IgD-negative memory B cell (primary cell): ENCODE data around the gene PROZ. TPM values are rescaled to one million over a fixed set of nuclear protein-coding genes. Genes with fewer than 3 reads are reported as not detected.
A peak's percentile ranks its signal among the peaks of the same experiment; 100 is the strongest.

Experiments
- H3K27ac Mint-ChIP-seq, 3 donors: one replicate each; pipeline ENCODE4 v1.8.0; 2020 to 2022; ENCODE audit warnings: mild to moderate bottlenecking in 3 of 3, mixed read lengths in 3 of 3, moderate library complexity in 1 of 3
- H3K27me3 Mint-ChIP-seq: one replicate; pipeline ENCODE4 v1.8.0; 2021; ENCODE audit warnings: mixed read lengths
- H3K36me3 Mint-ChIP-seq: one replicate; pipeline ENCODE4 v1.8.0; 2020; ENCODE audit warnings: mild to moderate bottlenecking, mixed read lengths
- H3K4me1 Mint-ChIP-seq, 3 donors: one replicate each; pipeline ENCODE4 v1.8.0; 2020 to 2022; ENCODE audit warnings: mixed read lengths in 3 of 3, mild to moderate bottlenecking in 1 of 3
- H3K4me3 Mint-ChIP-seq, 4 donors: one replicate each; pipeline ENCODE4 v1.8.0; 2020 to 2022; ENCODE audit warnings: mild to moderate bottlenecking in 4 of 4, mixed read lengths in 4 of 4, moderate library complexity in 3 of 4
- H3K9me3 Mint-ChIP-seq, 3 donors: one replicate each; pipeline ENCODE4 v1.8.0; 2020 to 2021; ENCODE audit warnings: mixed read lengths in 3 of 3, mild to moderate bottlenecking in 1 of 3
- polyA plus RNA-seq: library from polyadenylated mRNA; unstranded; fragments of 300-500 nt; fragmentation: Illumina TruSeq; gene quantifications from one replicate; pipeline ENCODE4 v1.2.3, GENCODE V29; 2021

Gene PROZ
- polyA plus RNA-seq, 1 donor from 2014 or later = not detected

DNA sequence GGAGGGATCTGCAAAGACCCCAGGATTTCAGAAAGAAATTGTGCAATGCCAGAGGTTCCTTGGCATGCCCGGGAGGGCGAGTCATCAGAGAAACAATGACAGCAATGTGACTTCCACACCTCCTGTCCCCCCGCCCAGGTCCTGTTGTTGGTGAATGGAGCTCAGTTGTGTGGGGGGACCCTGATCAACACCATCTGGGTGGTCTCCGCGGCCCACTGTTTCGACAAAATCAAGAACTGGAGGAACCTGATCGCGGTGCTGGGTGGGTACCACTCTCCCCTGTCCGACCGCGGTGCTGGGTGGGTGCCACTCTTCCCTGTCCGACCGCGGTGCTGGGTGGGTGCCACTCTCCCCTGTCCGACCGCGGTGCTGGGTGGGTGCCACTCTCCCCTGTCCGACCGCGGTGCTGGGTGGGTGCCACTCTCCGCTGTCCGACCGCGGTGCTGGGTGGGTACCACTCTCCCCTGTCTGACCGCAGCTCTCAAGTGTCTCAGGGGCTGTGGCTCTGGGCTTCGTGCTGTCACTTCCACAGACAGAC, 41.0 kb upstream of the PROZ start:
- Mint-ChIP-seq H3K27me3 (no peaks in the 10 kb centered on the region), H3K27ac (peak overlapping the region in 1 of 3 donors; percentile 7), H3K4me3 (no peak overlapping the region), H3K9me3 (no peaks in the 10 kb centered on the region), H3K36me3 (no peaks in the 10 kb centered on the region), H3K4me1 (no peaks in the 10 kb centered on the region)

DNA sequence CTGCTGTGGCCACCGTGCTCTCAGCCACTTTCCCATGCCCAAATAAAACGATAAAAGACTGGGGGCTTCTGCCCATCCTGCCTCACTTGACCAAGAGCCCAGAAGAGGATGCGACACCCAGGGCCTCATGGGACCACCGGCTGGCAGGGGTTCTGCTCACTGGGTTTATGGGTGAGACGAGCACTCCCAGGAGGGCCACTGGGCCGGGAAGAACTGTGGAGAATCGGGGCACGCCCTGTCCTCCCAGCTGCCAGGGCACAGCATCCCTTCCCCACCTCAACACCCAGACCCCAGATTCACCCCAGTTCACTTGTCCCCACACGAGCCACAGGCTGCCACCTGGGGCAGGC, 40.6 kb upstream of the PROZ start:
- H3K36me3 Mint-ChIP-seq = no peaks in the 10 kb centered on the region
- no peaks in the 10 kb centered on the region for H3K27me3 Mint-ChIP-seq
- no peak overlapping the region for H3K4me3 Mint-ChIP-seq
- no peaks in the 10 kb centered on the region for H3K9me3 Mint-ChIP-seq
- peak overlapping the region in 1 of 3 donors; percentile 7 for H3K27ac Mint-ChIP-seq
- H3K4me1 Mint-ChIP-seq = no peaks in the 10 kb centered on the region

DNA sequence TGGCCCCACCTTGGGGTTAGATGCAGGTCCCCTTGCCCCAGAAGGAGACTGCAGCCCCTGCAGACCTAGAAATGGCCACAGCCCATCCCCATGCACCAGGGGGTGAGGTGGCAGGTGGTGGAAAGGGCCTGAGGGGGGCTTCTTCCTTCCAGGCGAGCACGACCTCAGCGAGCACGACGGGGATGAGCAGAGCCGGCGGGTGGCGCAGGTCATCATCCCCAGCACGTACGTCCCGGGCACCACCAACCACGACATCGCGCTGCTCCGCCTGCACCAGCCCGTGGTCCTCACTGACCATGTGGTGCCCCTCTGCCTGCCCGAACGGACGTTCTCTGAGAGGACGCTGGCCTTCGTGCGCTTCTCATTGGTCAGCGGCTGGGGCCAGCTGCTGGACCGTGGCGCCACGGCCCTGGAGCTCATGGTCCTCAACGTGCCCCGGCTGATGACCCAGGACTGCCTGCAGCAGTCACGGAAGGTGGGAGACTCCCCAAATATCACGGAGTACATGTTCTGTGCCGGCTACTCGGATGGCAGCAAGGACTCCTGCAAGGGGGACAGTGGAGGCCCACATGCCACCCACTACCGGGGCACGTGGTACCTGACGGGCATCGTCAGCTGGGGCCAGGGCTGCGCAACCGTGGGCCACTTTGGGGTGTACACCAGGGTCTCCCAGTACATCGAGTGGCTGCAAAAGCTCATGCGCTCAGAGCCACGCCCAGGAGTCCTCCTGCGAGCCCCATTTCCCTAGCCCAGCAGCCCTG, 40.0 kb upstream of the PROZ start:
- no peak overlapping the region for H3K27ac Mint-ChIP-seq
- no peaks in the 10 kb centered on the region for H3K9me3 Mint-ChIP-seq
- H3K4me3 Mint-ChIP-seq = no peak overlapping the region
- H3K4me1 Mint-ChIP-seq = no peaks in the 10 kb centered on the region
- H3K36me3 Mint-ChIP-seq = no peaks in the 10 kb centered on the region
- no peaks in the 10 kb centered on the region for H3K27me3 Mint-ChIP-seq

DNA sequence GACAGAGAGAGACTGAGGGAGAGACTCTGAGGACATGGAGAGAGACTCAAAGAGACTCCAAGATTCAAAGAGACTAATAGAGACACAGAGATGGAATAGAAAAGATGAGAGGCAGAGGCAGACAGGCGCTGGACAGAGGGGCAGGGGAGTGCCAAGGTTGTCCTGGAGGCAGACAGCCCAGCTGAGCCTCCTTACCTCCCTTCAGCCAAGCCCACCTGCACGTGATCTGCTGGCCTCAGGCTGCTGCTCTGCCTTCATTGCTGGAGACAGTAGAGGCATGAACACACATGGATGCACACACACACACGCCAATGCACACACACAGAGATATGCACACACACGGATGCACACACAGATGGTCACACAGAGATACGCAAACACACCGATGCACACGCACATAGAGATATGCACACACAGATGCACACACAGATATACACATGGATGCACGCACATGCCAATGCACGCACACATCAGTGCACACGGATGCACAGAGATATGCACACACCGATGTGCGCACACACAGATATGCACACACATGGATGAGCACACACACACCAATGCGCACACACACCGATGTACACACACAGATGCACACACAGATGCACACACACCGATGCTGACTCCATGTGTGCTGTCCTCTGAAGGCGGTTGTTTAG, 39.2 kb upstream of the PROZ start:
- Mint-ChIP-seq H3K9me3 (no peaks in the 10 kb centered on the region), H3K27ac (peak overlapping the region in 1 of 3 donors; percentile 77), H3K4me3 (no peak overlapping the region), H3K4me1 (no peaks in the 10 kb centered on the region), H3K27me3 (peaks cover 1% of the 10 kb centered on the region), H3K36me3 (no peaks in the 10 kb centered on the region)

DNA sequence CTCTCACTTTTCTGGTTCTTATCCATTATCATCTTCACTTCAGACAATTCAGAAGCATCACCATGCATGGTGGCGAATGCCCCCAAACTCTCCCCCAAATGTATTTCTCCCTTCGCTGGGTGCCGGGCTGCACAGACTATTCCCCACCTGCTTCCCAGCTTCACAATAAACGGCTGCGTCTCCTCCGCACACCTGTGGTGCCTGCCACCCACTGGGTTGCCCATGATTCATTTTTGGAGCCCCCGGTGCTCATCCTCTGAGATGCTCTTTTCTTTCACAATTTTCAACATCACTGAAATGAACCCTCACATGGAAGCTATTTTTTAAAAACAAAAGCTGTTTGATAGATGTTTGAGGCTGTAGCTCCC, 38.6 kb upstream of the PROZ start:
- Mint-ChIP-seq H3K4me3 (no peak overlapping the region), H3K27me3 (peaks cover 1% of the 10 kb centered on the region), H3K36me3 (no peaks in the 10 kb centered on the region), H3K9me3 (no peaks in the 10 kb centered on the region), H3K27ac (peak overlapping the region in 1 of 3 donors; percentile 77), H3K4me1 (no peaks in the 10 kb centered on the region)

DNA sequence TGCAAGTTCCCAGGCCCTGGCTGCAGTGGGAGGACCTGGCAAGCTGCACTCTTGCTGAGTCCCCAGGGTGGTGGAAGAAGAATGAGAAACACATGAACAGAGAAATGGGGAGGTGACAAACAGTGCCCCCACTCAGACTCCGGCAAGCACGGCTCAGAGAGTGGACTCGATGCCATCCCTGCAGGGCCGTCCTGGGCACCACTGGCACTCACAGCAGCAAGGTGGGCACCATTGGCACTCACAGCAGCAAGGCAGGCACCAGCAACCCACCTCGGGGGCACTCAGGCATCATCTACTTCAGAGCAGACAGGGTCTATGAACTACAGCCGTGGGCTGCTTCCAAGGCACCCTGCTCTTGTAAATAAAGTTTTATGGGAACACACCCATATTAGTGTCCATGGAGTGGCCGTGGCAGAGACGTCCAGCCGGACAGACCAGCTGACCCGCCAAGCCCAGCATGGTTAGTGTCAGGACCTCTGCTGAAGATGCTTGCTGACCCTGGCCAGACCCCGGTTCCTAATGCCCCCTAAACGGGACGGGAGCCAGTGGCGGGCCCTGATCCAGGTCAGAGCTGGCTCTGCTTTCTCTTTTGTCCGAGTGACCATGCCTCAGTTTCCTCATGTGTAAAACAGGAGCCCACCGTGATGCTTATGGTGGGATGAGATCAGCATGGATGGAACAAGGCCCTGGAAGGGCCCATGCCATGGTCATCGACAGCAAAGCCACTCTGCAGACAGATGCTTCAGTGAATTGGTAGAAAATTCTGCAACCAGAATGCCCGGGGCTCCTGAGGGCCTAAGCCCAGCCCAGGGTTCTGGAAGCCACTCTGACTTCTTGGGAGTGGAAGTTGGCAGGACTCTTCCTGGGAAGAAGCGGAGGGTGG, 37.9 kb upstream of the PROZ start:
- H3K27ac Mint-ChIP-seq = no peak overlapping the region
- H3K9me3 Mint-ChIP-seq = no peaks in the 10 kb centered on the region
- H3K27me3 Mint-ChIP-seq = peaks cover 1% of the 10 kb centered on the region
- H3K36me3 Mint-ChIP-seq = no peaks in the 10 kb centered on the region
- H3K4me3 Mint-ChIP-seq = no peak overlapping the region
- H3K4me1 Mint-ChIP-seq = no peaks in the 10 kb centered on the region

DNA sequence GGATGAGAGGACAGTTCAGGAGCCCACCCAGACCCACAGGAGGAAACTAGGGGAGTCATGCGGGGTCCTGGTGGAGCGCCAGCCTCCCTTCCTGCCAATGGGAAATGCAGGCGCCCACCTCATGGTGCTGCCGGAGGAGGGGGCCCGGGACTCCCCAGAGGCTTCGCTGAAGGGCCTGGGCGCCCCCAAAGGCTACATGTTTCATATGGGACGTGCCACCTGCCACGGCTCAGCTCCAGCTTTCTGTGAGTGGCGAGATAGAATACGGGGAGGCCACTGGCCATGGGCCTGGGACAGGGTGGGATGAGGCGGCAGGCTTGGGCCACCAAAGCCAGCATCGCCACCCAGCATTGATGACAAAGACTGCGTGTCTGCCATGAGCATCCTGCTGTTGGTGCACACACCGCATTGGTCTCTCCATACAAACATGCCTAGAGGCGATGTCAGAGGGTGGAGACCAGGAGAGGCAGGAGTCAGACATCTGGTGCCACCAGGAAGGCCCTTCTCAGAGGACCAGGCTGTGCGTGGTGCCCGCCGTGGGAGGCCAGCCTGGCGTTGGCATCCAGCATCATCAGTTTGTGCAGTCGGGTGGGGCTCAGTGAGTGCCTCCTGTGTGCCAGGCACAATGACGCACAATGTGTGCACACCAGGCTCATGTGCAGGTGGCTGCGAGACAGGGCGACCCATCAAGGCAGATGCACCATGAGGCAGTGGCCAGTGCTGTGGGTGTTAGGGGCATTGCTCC, 37.1 kb upstream of the PROZ start:
- no peaks in the 10 kb centered on the region for H3K9me3 Mint-ChIP-seq
- H3K27ac Mint-ChIP-seq = no peak overlapping the region
- no peaks in the 10 kb centered on the region for H3K4me1 Mint-ChIP-seq
- no peak overlapping the region for H3K4me3 Mint-ChIP-seq
- no peaks in the 10 kb centered on the region for H3K36me3 Mint-ChIP-seq
- peaks cover 5% of the 10 kb centered on the region for H3K27me3 Mint-ChIP-seq

DNA sequence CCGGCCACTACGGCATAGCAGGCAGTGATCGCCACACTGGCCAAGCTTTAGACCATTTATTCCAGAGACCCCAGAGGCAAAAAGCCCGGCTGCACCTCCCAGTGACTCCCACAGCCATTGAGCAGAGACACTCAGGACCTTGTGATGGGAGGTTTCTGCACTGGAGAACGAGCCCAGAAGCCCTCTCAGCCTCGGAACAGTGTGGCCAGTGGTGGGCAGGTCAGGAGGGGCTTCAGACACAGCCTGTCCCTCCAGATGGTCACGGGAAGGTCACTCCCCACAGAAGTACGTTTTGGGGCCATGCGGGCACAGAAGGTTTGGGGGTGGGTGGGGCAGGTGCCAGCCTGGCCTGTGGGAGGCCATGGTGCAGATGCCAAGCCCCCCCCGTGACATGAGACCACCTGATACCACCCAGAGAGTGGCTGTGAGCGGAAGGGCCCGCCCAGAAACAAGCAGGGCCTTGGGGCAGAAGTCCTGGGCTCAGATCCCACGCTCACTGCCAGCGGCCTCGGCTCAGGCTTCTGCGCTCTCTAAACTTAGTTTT, 36.4 kb upstream of the PROZ start:
- Mint-ChIP-seq H3K9me3 (no peaks in the 10 kb centered on the region), H3K27me3 (peaks cover 5% of the 10 kb centered on the region), H3K4me1 (no peaks in the 10 kb centered on the region), H3K4me3 (peak overlapping the region in 1 of 4 donors; percentile 17), H3K27ac (no peak overlapping the region), H3K36me3 (no peaks in the 10 kb centered on the region)

DNA sequence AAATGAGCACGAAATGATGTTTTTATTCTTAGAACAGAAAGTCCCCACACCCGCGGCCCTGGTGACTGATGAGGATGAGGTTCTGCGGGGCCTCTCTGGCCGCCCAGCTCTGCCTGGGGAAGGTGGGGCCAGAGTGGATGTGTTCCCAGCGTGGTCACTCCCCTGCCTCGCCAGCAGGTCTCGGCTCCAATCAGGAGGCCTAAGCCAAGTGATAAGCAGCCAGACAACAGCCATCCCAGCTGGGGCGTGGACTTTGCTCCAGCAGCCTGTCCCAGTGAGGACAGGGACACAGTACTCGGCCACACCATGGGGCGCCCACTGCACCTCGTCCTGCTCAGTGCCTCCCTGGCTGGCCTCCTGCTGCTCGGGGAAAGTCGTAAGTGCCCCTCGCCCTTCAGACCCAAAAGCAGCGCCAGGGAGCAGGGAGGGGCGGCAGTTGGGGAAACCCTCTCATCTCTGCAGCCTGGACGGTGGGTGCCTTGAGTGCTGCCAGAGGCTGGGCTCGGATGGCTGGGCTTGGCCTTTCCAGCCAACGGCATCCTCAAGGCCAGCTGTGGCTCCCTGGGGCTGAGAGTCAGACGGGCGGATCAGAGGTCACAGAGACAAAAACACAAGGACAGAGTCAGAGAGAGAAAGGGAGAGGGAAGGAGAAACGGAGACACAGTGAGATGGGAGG, 35.8 kb upstream of the PROZ start, which contains the start of gene F10:
Gene F10, plus strand, starts transcription at position 250 of the 676 bp plus-strand sequence. Its CDS starts 57 bp downstream, at position 307.
- Mint-ChIP-seq H3K36me3 (no peaks in the 10 kb centered on the region), H3K4me1 (no peaks in the 10 kb centered on the region), H3K9me3 (no peaks in the 10 kb centered on the region), H3K27me3 (peaks cover 10% of the 10 kb centered on the region), H3K4me3 (peak within 1 kb of the TSS in 1 of 4 donors; percentile 17), H3K27ac (no peak within 1 kb of the TSS)

DNA sequence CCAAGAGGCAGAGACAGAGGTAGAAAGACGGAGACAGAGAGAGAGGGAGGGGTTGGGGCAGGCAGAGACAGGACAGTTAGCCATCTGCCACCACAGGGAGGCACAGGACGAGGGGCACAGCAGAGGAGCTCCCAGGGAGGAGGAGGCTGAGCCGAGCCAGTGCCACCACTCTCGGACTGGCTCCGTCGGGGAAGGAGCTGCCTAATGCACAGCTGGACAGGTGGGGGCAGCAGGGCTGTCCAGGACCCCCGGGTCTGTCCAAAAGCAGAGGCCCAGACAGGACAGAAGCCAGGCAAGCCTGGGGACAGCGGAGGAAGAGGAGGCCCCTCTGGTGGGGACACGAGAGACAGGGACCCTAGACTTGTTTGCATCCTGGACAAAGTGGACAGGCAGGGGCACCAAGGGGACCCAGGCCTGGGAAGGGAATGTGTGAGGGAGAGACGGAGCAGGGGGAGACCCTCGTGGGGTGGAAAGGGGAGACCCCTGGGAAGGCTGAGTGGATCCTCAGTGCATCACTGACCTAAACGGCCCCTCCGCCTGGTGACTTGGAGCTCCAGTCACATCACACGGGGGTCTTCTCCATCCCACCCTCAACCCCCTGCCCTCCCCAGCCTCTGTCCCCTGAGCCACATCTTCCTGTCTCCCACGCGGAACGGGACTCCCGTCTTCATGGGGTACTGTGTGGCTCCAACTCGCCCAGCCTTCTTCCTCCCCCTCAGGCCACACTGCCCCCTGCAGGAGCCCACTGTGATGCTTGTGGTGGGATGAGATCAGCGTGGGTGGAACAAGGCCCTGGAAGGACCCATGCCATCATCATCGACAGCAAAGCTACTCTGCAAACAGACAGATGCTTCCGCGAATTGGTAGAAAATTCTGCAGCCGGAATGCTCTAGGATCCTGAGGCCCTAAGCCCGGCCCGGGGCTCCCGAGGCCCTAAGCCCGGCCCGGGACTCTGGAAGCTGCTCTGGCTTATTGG, 34.9 kb upstream of the PROZ start:
- H3K9me3 Mint-ChIP-seq = no peaks in the 10 kb centered on the region
- no peak overlapping the region for H3K27ac Mint-ChIP-seq
- peaks cover 11% of the 10 kb centered on the region for H3K27me3 Mint-ChIP-seq
- H3K4me1 Mint-ChIP-seq = no peaks in the 10 kb centered on the region
- no peak overlapping the region for H3K4me3 Mint-ChIP-seq
- no peaks in the 10 kb centered on the region for H3K36me3 Mint-ChIP-seq

DNA sequence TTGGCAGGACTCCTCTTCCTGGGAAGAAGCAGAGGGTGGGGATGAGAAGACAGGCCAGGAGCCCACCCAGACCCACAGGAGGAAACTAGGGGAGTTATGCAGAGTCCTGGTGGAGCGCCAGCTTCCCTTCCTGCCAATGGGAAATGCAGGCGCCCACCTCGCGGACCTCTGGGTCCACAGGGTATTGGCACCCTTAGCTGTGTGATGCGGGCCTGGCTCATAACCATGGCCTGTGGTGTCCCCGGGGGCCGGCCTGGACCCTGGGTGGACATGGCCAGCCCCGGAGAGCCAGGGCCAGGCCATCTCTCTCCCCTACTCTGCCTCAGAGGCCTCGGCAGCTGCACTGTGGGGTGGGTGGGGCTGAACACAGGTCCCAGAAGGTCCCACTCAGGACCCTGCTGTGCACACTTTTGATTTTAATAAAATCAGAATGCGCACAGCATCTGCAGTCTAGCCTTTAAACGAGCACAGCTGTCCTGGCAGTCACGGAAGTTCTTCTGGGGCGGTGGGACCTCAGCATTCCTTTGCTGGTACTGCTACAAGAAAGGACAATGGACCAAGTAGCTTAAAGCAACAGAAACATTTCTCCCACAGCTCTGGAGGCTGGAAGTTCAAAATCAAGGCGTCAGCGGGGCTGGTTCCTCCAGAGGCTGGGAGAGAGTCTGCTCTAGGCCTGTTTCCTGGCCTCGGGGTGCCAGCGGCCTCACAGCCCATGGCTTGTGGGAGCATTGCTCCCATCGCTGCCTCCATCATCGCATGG, 34.1 kb upstream of the PROZ start:
- H3K4me3 Mint-ChIP-seq = no peak overlapping the region
- H3K27ac Mint-ChIP-seq = no peak overlapping the region
- H3K36me3 Mint-ChIP-seq = no peaks in the 10 kb centered on the region
- no peaks in the 10 kb centered on the region for H3K9me3 Mint-ChIP-seq
- peaks cover 16% of the 10 kb centered on the region for H3K27me3 Mint-ChIP-seq
- no peaks in the 10 kb centered on the region for H3K4me1 Mint-ChIP-seq

DNA sequence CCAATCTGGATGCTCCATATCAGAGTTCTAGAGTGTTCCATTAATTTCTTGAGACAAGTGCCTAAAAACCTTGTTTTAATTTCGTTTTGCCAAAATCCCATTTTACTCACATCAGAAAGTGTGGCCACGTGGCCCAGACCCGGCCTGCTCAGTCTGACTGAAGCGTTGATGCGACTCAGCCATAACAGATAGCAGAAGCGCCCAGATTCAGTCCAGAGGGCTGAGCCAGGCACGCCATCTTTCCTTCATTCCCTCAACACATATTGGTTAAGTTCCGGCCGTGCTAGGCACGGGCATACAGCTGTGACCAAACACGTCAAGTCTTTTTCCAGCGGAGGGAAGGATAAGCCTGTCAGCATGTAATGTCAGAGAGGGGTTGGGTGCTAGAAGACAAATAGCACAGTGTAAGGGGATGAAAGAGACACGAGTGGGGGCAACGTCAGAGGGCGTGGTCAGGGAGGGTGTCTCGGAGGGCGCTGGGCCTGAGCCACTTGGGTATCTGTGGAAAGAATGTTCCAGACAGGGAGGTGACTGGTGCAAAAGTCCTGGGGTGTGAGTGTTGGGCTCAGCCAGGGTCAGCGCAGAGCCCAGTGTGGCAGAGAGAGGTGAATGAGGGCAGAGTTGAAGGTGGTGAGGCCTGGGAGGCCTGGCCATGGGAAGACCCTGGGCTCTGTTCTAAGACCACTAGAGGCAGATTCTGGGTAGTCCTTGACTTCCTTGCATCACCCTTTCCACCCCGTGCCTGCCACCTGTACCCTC, 32.8 kb upstream of the PROZ start:
- H3K36me3 Mint-ChIP-seq = no peaks in the 10 kb centered on the region
- peaks cover 16% of the 10 kb centered on the region for H3K27me3 Mint-ChIP-seq
- H3K4me1 Mint-ChIP-seq = no peaks in the 10 kb centered on the region
- H3K4me3 Mint-ChIP-seq = no peak overlapping the region
- no peak overlapping the region for H3K27ac Mint-ChIP-seq
- no peaks in the 10 kb centered on the region for H3K9me3 Mint-ChIP-seq
